ENCODE measurements around the gene HM13.
A peak's percentile ranks its signal among the peaks of the same experiment; 100 is the strongest.
"Not testable (repeated sequence)": the region's sequence is repeated elsewhere in the genome, so short reads cannot be mapped to it uniquely, and the experiment has no call there.

HM13 gene

GRCh38 chr20:31593221-31594001 is 79.2 kb downstream of the HM13 start:
- DNase-seq = no peak

DNA sequence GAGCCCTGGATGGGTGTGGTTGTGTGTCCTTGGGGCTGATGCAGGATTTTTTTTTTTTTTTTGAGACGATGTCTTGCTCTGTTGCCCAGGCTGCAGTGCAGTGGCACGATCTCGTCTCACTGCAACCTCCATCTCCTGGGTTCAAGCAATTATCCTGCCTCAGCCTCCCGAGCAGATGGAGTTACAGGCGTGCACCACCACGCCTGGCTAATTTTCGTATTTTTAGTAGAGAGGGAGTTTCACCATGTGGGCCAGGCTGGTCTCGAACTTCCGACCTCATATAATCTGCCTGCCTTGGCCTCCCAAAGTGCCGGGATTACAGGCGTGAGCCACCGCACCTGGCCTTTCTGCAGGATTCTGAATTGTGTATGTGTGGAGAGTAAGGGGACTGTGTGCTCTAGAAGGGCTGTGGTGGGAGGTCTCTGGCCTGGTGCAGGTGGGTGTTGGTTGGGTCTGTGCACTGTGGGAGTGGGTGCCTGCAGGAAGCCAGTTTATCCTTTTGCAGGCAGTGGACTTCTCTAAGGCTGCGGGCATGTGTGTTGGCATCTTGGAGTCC is 79.8 kb downstream of the HM13 start:
- no peak for DNase-seq

DNA sequence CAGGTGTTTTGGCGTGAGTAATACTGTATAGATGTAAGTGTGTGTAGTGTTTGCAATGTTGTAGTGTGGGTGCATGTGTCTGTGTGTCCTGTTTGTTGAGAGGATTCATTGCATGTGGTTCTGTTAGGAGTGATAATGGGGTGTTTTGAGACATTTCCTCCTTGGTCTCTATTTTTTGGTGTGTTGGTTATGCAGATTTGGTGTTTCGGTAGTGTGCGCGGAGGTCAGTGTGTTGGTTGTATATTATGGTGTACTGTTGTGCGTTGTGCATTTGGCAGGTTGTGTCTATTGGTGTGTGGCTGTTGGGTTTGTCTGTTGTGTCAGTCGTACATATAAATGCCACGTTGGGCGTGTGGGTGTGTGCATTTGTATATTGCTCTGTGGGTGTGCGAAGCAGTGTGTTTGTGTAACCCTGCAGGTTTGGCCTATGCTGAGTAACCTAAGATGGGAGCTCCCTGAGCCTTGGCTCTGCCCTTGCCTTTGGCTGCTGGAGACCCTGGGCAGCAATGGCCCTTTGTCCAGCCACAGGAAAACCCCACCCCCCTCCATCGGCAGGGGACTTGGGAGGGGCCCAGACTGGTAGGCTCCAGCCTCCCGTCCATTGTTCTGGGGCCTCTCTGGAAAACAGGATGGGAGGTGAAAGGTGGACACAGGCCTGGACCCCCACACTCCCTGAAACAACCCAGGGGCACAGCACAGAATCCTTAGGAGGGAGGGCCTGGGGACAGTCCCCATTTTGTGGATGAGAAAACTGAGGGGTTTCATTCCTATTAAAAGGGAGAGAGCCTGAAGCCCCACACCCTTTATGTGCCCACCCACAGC is 80.5 kb downstream of the HM13 start:
- DNase-seq = no peak

DNA sequence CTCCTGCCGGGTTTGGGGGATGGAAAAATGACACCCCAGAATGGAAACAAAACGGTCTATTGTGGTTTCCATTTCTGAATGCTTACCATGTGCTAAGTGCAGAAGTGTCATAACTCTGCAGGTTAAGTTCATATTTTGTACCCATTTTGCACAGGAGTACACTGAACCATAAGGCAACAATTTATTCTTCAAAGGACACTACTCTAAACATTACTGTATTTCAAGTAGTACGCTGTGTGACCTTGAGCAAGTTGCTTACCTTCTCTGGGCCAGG is 81.1 kb downstream of the HM13 start:
- DNase-seq = no peak

DNA sequence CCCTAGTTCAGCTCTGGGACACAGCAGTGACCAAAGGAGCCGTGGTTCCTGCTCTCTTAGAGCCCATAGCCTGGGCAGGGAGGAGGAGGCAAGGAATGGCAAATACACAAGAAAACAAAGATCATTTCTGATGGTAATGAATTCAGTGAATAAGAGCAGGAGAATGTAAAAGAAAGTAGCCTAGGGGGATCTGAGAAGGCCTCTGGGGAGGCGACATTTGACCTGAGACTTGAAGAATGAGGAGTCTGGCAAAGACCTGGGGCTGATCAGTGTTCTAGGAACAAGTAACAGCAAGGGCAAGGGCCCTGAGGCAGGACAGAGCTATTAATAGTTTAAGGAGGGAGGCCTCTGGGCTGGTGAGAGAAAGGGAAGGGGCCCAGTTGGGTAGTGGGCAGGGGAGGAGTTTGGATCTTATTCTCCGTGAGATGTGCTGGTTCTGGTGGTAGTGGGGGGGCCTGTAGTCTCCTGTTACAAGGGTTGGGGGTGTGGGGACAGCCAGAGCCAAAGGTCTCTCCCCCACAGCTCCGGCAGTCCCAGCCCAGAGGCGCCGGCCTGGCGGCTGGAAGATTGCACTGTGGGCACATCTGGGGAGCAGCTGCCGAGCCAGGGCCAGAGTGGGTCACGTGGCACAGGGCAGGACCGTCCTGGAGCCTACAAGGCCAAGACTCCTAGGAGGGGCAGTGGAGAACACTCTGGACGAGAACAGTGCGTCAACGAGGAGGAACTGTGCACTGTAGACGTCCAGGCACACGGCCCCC is 81.6 kb downstream of the HM13 start:
- DNase-seq = peak; percentile 73

- DNase-seq = not testable (repeated sequence)
Measured at GRCh38 chr20:31596412-31596715, 82.1 kb downstream of the HM13 start.

DNA sequence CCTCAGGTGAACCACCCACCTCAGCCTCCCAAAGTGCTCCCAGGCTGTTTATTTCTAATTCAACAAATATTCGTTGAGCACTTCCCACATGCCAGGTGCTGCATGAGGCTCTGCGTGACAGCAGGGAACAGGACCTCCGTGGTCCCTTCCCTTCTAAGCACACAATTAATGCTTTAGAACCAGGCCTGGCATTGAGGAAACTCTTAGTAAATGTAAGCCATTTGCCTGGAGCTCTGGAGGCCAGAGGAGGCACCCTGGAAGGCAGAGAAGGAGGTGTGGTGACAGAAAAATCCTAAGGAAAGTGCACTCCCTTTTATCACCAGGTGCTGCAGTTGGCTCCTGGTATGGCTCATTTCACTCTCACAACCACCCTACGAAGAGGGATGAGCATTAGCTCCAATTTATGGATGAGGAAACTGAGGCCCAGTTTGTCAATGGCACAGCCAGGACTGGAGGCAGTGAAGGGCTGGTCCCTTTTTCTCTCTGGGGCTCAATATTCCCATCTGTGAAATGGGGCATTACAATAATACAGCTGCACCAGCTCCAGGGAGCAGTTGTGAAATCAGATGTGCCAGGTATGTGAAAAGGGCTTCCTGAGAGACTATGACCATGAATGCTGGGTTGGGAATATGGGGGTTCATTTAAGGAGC is 82.7 kb downstream of the HM13 start:
- no peak for DNase-seq

GRCh38 chr20:31597481-31597855 is 83.2 kb downstream of the HM13 start:
- DNase-seq = no peak

DNA sequence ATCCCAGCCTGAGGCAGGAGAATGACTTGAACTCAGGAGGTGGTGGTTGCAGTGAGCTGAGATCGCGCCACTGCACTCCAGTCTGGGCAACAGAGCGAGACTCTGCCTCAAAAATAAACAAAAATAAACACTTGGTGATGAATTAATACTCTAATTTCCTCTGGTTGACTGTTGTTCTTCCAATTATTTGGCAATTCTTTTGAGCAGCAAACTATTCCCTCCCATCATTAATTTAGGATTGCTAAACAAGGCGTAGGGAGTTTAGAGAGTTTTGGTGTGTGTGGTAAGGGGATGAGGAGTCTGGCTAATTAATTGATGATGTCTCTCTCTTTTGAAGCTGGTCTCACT is 88.2 kb downstream of the HM13 start:
- no peak for DNase-seq

DNA sequence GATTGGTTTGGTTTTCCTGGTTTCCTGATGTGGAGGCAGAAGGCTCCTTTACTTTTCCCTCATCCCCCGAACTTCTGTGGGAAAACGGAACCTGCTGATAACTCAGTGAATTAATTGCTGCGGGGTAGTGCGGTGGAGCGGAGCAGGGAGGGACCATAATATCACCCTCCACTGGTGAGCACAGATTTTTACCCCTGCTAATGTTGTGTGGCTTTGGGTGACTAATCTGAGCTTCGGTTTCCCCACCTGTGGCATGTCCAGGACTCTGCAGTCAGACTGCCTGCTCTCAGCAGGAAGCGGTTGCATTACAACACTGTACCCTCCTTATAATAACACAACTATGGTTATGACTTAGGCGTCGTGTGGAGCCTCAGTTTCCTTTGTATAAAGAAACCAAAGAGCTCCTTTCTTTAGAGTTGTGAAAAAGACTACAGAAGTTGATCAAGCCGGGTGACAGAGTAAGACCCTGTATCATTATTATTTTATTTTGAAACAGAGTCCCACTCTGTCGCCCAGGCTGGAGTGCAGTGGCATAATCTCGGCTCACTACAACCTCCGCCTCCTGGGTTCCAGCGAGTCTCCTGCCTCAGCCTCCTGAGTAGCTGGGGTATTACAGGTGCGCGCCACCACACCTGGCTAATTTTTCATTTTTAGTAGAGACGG is 88.7 kb downstream of the HM13 start:
- no peak for DNase-seq

DNA sequence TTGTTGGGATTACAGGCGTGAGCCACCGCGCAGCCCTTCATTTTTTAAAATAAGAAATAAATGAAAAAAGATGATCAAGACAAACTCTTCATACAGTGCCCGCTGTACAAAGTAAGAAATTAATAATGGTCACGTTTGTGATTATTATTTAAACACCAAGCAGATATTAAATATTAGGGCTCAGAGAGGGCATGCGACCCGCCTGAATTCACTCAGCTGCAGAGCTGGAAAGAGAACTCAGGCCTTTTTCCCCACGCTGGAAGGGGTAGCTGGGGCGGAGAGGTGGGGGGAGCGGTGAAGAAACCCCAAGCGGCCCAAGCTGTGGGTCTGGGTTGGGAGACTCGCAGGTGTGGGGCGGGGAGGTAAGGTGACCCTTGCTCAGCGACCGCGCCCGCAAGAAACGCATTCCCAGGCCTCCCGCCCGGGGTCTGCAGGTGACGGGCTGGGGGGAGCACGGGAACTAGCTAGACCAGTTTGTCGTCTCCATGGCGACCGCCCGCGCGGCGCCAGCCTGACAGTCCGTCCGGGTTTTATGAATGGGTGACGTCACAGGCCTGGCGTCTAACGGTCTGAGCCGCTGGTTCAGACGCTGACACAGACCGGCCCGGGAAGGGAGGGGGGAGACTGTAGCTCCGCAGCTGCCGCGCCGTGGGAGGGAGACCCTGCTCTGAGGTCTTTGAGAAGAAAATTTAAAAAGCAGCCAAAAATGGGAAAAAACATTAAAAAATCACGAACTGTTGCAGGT is 89.8 kb downstream of the HM13 start:
- peak; percentile 99 for DNase-seq

DNA sequence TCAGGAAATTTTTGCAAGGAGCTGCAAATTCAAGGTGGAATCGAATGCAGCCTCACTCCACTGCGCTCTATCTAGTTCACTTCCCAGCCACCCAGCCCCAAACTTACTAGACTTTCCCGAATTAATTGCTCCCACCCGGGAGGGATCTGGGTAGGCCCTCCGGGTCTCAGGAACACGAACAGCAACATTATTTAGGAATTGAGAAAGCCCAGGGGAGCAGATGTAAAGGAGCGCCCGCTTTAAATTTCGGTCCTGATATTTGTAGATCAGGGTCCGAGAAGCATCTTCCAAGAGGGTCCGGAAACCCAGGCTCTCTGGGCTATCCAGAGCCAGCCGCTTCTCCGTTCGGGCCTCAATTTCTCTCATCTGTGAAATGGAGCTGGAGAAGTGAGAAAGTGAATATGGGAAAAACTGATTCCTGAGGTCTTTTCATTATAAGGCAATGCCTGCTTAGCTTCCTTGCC is 90.4 kb downstream of the HM13 start:
- DNase-seq = no peak

GRCh38 chr20:31605031-31605901 is 91.0 kb downstream of the HM13 start, which contains the start of gene ID1:
Gene ID1, plus strand, starts transcription at chr20:31605289. Its CDS starts 99 bp downstream, at chr20:31605388.
- DNase-seq = peak; percentile 97

DNA sequence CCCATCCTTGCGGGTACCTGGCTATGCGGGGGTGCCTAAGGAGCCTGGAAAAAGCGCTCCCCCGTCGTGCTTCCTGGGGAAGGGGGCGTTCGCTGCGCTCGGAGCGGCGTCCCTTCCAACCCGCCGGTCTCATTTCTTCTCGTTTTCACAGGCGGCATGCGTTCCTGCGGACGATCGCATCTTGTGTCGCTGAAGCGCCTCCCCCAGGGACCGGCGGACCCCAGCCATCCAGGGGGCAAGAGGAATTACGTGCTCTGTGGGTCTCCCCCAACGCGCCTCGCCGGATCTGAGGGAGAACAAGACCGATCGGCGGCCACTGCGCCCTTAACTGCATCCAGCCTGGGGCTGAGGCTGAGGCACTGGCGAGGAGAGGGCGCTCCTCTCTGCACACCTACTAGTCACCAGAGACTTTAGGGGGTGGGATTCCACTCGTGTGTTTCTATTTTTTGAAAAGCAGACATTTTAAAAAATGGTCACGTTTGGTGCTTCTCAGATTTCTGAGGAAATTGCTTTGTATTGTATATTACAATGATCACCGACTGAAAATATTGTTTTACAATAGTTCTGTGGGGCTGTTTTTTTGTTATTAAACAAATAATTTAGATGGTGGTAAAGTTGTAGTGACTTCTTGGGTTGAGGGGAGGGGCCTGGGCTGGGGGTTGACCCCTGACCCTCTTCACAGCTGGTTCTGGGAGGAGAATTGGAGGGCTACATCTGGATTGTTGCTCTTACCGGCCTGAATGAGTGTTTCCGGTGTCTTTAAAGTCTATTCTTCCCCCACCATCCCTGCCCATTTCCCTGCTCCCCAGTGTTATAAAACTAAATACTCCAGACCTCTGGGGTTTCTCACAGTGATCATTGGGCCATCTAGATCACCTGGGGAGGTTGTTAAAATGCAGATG is 91.9 kb downstream of the HM13 start:
- DNase-seq = no peak

- DNase-seq = peak; percentile 76
Measured at GRCh38 chr20:31606804-31607639, 92.8 kb downstream of the HM13 start.

DNA sequence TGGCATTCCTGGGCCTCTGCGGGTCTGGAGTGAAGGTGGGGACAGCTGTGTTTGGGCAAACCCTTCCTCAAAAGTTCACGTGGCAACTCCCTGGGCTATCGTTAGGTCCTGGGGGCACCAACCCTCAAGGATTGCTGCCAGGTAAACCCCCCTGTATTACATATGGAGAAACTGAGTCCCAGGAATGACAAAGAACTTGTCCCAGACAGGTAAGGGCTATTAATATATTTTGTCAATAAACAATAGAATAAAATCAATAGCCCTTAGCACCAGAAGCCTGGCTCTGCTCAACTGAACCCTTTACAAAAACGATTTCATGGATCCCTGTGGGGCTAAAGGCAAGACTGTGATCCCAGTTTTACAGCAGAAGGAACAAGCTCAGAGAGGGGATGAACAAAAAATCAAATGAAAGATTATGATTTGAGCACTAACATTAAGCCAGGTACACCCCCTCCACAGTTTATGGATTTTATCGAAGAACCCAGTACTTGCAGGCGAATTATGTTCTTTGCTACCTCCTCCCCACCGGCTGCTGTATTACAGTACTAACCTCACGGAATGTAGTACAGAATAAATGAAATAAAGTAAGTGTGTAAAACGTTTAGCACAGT is 93.5 kb downstream of the HM13 start:
- DNase-seq = no peak

DNA sequence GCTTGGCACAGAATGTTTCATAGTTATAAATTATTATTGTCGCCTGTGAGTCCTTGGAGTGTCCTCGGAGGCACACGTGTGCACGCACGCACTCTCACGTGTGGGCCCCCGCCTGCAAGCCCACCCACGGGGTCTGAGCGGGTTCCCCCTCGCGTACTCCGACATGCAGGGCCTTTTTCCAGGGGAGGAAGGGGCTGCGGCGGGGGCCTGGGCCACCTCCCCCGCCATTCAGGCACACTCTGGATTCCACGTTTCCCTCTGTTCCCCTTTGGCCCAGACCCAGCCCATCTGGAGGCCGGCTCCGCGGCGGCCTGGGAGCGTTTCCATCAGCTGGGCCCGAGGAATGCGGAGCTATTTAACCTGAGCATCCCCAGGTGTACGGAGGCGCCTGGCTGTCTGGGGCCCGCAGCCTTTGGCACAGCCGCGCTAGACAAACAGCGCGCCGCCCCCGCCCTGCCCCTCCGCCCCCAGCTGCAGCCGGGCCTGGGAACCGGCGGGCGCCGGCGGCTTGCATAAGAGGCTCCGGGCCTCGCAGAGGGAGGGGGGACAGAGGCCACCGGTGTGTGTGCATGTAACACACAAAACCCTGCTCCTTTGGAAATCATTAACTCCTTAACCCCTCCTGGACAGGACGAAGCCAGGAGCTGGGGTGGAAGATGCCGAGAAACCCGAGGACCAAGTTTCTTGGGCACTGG is 94.2 kb downstream of the HM13 start:
- peak; percentile 96 for DNase-seq

GRCh38 chr20:31612271-31612640 is 98.0 kb downstream of the HM13 start:
- DNase-seq = not testable (repeated sequence)

All from DMS79 (cell line).